C4-2B (cell line): ENCODE data around the gene UBAP1L.

Experiments used
- H3K27ac ChIP-seq: fragments of 450-650 bp; 2 replicates; pipeline ENCODE4 v1.5.1; 2017
- ZFX ChIP-seq: fragments of 450-650 bp; IDR thresholded peaks from 2 replicates; pipeline ENCODE4 v1.6.1; 2017
- TF ChIP-seq, protein P1 (sequence below): fragments of 450-650 bp; conservative IDR thresholded peaks from 2 replicates; pipeline ENCODE4 v1.5.1; 2017; ENCODE audit warnings: mild to moderate bottlenecking

UBAP1L gene

DNA sequence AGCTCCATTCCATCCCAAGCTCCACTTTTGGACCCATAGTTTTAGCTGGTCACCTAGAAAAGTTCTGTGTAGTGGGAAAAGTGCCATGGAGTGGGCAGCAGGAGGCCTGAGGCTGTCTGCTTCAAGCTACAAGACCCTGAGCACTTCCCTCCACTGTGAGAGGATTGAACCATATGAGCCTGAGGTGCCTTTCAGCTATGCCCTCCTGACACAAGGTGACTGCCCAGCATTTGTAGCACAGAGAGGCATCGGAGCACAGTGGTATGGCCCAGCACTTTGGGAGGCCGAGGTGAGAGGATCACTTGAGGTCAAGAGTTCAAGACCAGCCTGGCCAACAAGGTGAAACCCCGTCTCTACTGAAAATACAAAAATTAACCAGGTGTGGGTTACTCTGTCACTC lies 42.4 kb downstream of the UBAP1L start:
- TF ChIP-seq, protein P1, sequence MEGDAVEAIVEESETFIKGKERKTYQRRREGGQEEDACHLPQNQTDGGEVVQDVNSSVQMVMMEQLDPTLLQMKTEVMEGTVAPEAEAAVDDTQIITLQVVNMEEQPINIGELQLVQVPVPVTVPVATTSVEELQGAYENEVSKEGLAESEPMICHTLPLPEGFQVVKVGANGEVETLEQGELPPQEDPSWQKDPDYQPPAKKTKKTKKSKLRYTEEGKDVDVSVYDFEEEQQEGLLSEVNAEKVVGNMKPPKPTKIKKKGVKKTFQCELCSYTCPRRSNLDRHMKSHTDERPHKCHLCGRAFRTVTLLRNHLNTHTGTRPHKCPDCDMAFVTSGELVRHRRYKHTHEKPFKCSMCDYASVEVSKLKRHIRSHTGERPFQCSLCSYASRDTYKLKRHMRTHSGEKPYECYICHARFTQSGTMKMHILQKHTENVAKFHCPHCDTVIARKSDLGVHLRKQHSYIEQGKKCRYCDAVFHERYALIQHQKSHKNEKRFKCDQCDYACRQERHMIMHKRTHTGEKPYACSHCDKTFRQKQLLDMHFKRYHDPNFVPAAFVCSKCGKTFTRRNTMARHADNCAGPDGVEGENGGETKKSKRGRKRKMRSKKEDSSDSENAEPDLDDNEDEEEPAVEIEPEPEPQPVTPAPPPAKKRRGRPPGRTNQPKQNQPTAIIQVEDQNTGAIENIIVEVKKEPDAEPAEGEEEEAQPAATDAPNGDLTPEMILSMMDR, result no peak
- no peak for TF ChIP-seq ZFX

GRCh38 chr15:65072027-65072426 lies 43.0 kb downstream of the UBAP1L start:
- no peak for TF ChIP-seq ZFX
- TF ChIP-seq, protein P1, result no peak
- no peak overlapping the region for H3K27ac ChIP-seq

More for the DNA sequence above, 42.4 kb downstream of the UBAP1L start:
- H3K27ac ChIP-seq, result no peak overlapping the region

GRCh38 chr15:65071381-65071811 lies 43.6 kb downstream of the UBAP1L start:
- H3K27ac ChIP-seq, result no peak overlapping the region
- TF ChIP-seq, protein P1, result no peak
- no peak for TF ChIP-seq ZFX

DNA sequence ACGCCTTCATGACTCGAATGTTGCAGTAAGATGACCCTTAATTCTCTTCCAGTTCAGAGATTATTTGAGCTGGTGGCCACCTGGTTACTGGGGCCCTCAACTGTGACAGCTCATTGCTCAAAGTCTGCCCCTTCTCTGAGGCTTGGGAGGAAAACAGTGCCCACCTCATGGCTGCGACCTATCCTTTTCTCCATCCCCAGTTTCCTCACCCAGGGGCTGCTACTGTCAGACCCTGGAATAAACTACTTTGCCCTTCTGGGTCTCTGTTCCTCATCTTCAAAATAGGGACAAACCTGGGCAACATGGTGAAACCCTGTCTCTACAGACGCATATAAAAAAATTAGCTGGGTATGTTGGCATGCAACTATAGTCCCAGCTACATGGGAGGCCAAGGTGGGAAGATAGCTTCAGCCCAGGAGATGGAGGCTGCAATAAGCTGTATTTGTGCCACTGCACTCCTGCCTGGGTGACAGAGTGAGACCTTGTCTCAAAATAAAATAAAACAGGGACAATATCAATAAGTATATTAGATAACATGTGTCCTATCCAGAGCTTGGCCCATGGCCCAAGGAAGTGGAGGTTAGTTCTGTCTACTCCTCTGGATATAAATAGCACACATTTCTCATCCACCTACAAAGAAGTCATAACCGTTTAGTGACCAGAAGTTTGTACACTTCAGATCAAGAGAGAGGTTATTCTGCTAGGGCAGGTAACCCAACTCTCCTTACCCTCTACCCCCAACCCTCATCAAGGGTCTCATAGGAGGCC lies 45.0 kb downstream of the UBAP1L start:
- H3K27ac ChIP-seq, result no peak overlapping the region
- TF ChIP-seq, protein P1, result no peak
- TF ChIP-seq ZFX, result no peak

DNA sequence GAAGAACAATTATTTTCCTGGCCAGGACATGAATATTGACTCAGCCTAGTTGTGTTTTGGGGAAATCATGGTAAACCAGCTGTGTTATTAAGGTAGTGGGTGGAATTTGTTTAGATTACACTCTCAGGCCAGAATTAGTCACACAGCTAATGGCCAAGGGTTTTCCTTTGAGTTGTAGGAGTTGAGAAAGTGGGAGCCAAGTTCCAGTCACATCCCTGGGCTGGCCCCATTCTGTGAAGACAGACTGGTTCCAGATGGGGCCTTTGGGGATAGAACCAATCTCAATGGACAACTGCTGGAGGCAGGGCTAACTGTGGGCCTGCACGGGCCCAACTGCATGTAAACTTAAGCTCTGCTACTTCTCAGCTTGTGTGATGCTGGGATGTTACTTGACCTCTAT lies 45.8 kb downstream of the UBAP1L start:
- TF ChIP-seq, protein P1, result no peak
- TF ChIP-seq ZFX, result no peak
- H3K27ac ChIP-seq, result no peak overlapping the region

DNA sequence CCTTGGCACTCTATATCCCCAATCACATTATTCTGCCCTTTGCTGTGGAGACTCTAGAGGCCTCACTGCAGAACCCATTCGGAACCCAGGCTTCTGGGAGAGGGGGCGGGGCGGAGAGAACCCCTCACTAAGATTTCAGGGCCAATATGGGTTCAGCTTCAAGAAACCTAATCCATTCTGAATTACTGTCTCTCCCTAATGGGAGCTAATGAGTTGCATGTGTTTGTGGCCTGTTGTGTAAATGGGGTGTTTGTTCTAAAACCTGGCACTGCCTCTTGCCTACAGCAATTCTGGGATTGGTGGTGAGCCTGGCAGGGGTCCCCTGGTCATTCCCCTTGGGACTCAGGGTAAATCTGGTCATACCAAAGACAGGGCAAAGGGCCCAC lies 46.6 kb downstream of the UBAP1L start:
- no peak for TF ChIP-seq ZFX
- TF ChIP-seq, protein P1, result no peak
- H3K27ac ChIP-seq, result no peak overlapping the region

DNA sequence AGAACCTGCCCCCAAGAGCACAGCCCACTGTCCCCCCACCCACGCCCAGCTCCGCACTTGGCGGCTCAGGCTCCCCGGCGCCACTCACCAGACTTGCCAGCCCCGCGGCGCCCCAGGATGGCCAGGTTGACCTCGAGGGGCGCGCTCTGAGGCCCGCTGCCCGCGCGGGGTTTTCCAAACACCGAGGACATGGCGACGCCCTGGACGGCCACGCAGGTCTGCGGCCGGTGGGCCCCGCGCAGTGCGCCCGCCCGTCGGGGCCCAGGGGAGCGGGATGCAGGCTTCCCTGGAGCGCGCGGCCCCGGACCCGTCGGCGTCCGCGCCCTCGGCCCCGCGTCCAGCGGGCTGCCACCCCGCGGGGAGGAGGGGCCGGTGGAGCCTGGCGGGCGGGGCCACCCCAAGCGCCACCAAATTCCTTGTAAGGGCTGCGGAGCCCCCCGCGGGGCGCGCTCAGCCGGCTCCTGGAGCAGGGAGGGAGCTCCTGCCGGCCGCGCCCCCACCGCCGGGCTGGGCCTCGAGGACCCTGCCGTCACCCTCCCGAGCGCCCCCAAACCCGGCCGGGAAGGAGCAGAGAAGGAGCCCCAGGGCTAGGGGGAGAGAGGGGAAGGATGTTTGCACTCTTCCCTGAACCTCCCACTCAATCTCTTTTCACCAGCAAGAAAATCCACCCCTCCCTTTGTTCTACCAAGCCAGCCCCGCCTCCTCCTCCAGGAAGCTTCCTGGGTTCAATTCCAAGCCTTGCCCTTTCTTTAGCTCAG lies 47.2 kb downstream of the UBAP1L start, which contains the start of gene RASL12:
Gene RASL12, minus strand, starts transcription at position 347 of the 758 bp plus-strand sequence. Its CDS starts 156 bp downstream, at position 191.
- no peak for TF ChIP-seq ZFX
- TF ChIP-seq, protein P1, result no peak
- no peak within 1 kb of the TSS for H3K27ac ChIP-seq
